BLaER1 (cell line): Measurements from ENCODE around the gene CFAP20DC.

Experiments
- H3K27ac ChIP-seq: shearing (Covaris generic); formaldehyde crosslinking; 2 replicates; pipeline ENCODE4 v1.8.1; 2022
- H3K27me3 ChIP-seq: shearing (Covaris generic); formaldehyde crosslinking; 2 replicates; pipeline ENCODE4 v1.8.1; 2022
- H3K36me3 ChIP-seq: shearing (Covaris generic); formaldehyde crosslinking; 2 replicates; pipeline ENCODE4 v1.8.1; 2022
- H3K4me1 ChIP-seq: shearing (Covaris generic); formaldehyde crosslinking; 2 replicates; pipeline ENCODE4 v1.8.1; 2022
- H3K4me2 ChIP-seq: shearing (Covaris generic); formaldehyde crosslinking; 2 replicates; pipeline ENCODE4 v1.8.1; 2022
- H3K4me3 ChIP-seq: shearing (Covaris generic); formaldehyde crosslinking; 2 replicates; pipeline ENCODE4 v1.8.1; 2022
- H3K9ac ChIP-seq: shearing (Covaris generic); formaldehyde crosslinking; 2 replicates; pipeline ENCODE4 v1.8.1; 2022
- H3K9me3 ChIP-seq: shearing (Covaris generic); formaldehyde crosslinking; 2 replicates; pipeline ENCODE4 v1.8.1; 2022
- H4K20me1 ChIP-seq: shearing (Covaris generic); formaldehyde crosslinking; 2 replicates; pipeline ENCODE4 v1.8.1; 2022
- Cebpa-rat ChIP-seq: shearing (Covaris generic); IDR thresholded peaks from 2 replicates; pipeline ENCODE4 v1.8.1; 2022

The CFAP20DC gene

DNA sequence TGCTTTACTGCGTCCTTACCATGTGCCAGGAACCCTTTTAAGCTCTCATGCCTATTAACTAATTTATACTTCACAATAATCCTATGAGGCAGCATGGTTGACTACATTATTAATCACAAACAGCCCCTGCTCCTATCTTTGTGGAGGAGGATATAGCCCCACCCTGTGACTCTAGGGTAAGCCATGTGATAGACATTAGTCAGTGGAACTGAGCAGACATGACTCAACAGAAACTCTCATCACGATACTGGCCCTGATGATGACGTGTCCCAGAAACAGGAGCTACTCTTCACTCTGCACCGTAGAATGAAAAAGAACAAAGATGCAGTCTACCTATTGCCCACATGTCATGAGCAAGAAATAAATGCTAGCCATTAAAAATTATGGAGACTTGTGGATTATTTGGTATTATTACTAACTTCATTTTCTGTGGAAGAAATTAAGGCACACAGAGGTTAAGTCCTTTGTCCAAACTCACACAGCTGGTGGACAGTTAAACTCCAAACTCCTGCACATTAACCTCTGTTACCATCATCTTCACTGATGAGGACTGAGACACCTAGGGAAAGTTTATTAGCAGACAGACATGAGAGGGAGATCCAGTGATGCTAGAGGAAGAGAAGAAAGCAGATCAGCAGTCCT, 51.2 kb downstream of the CFAP20DC start:
- Histone ChIP-seq H3K4me1 (peaks cover 20% of the 10 kb centered on the region), H3K9me3 (peaks cover 13% of the 10 kb centered on the region), H3K4me2 (no peak overlapping the region), H3K4me3 (no peak overlapping the region), H3K9ac (no peak overlapping the region), H4K20me1 (no peaks in the 10 kb centered on the region), H3K27ac (no peak overlapping the region), H3K27me3 (no peaks in the 10 kb centered on the region), H3K36me3 (peaks cover 42% of the 10 kb centered on the region)
- TF ChIP-seq Cebpa-rat = no peak

DNA sequence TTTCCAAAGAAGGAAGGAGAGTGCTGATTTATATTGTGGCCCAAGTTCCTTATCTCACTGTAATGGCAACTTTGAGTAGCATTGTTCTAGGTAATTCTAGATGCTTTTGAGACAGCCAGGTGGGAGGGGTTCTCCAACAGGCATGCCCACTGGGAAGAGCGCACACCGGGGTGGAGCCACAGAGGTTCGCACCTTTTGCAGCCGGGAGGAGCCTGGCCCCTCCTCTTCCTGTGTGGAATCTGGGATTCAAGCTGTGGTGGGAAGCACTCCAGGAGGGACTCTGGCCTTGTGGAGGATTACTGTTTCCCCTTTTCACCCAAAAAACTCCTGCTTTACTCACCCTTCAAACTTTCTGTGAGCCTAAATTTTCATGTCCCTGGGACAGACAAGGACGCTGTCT, 53.1 kb downstream of the CFAP20DC start:
- H3K36me3 ChIP-seq = peaks cover 46% of the 10 kb centered on the region
- no peak overlapping the region for H3K27ac ChIP-seq
- H4K20me1 ChIP-seq = no peaks in the 10 kb centered on the region
- no peak overlapping the region for H3K4me2 ChIP-seq
- no peak for TF ChIP-seq Cebpa-rat
- no peak overlapping the region for H3K4me3 ChIP-seq
- H3K9ac ChIP-seq = no peak overlapping the region
- H3K27me3 ChIP-seq = no peaks in the 10 kb centered on the region
- H3K9me3 ChIP-seq = peaks cover 16% of the 10 kb centered on the region
- H3K4me1 ChIP-seq = peaks cover 15% of the 10 kb centered on the region

DNA sequence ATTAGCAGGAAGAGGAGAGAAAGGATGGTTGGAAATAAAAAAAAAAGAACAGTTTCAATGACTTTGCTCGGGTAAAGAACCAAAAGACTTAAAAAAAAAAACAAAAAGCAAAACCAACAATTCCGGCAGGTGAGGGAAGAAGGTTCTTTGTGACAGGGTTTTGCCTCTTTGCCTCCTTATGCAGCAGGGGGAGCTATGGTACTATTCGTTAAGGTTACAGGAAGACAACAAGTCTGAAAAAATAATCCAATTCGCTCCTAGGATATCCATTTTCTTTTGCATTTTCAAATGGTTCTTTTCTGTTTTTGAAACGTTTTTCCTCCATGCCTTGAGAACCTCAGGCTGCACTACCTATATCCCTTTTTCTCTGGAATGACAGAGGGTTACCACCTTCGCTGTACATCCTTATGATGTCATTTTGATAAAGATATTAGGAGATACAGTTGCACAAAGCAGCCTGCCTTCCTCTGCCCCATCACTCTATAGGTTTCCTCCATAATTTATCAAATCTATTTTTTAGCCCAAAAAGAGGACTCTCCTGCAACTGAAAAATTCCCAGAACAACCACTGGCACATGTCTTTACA, 55.0 kb downstream of the CFAP20DC start:
- no peak overlapping the region for H3K4me3 ChIP-seq
- peaks cover 12% of the 10 kb centered on the region for H3K4me1 ChIP-seq
- peak overlapping the region; percentile 38 for H3K4me2 ChIP-seq
- H3K36me3 ChIP-seq = peaks cover 46% of the 10 kb centered on the region
- H4K20me1 ChIP-seq = no peaks in the 10 kb centered on the region
- no peaks in the 10 kb centered on the region for H3K27me3 ChIP-seq
- no peak overlapping the region for H3K27ac ChIP-seq
- peaks cover 16% of the 10 kb centered on the region for H3K9me3 ChIP-seq
- no peak overlapping the region for H3K9ac ChIP-seq
- no peak for TF ChIP-seq Cebpa-rat

DNA sequence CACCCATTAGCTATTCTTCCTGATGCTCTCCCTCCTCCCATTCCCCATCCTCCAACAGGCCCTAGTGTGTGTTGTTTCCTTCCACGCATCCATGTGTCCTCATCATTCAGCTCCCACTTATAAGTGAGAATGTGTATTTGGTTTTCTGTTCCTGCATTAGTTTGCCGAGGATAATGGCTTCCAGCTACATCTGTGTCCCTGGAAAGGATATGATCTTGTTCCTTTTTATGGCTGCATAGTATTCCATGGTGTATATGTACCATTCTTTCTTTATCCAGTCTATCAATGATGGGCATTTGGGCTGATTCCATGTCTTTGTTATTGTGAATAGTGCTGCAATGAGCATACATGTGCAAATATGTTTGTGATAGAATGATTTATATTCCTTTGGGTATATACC, 56.3 kb downstream of the CFAP20DC start:
- Histone ChIP-seq H3K4me2 (no peak overlapping the region), H4K20me1 (no peaks in the 10 kb centered on the region), H3K27ac (no peak overlapping the region), H3K27me3 (no peaks in the 10 kb centered on the region), H3K4me3 (no peak overlapping the region), H3K9ac (no peak overlapping the region), H3K9me3 (peaks cover 10% of the 10 kb centered on the region), H3K36me3 (peaks cover 36% of the 10 kb centered on the region), H3K4me1 (peaks cover 12% of the 10 kb centered on the region)
- no peak for TF ChIP-seq Cebpa-rat

DNA sequence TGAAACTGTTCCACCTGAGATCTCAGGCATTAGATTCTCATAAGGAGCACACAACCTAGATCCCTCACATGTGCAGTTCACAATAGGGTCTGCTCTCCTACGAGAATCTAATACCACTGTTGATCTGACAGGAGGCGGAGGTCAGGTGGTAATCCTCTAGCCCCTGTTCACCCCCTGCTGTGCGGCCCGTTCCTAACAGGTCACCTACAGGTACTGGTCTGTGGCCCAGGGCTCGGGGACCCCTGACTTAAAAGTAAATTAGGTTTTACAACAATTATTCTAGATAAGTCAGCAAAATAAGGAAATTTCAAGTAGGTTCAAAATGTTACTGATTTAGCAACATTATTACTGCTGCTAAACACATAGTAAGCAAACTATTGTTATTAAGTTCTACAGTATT, 58.2 kb downstream of the CFAP20DC start:
- Histone ChIP-seq H3K4me1 (peaks cover 12% of the 10 kb centered on the region), H3K4me3 (no peak overlapping the region), H3K27me3 (no peaks in the 10 kb centered on the region), H3K36me3 (peaks cover 29% of the 10 kb centered on the region), H3K4me2 (no peak overlapping the region), H3K9ac (no peak overlapping the region), H3K27ac (no peak overlapping the region), H3K9me3 (peaks cover 15% of the 10 kb centered on the region), H4K20me1 (no peaks in the 10 kb centered on the region)
- no peak for TF ChIP-seq Cebpa-rat

DNA sequence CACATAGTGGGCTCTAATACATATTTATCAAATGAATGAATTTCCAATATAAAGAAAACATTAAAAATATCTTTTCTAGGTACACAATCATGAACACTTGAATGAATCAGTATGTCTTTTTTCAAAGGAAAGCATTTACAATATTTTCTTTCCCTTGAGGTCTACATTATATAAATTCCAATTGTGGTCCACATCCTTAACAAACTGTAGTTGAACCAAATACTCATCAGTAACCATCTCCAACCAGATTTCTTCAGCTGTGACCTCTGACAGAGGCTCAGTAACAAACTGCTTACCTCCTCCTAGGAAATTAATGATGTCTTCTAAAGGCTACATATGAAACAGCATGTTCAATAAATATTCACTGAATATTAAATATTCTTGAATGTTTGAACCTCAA, 58.8 kb downstream of the CFAP20DC start:
- H3K9me3 ChIP-seq = peaks cover 19% of the 10 kb centered on the region
- no peak overlapping the region for H3K4me3 ChIP-seq
- no peak overlapping the region for H3K9ac ChIP-seq
- peaks cover 35% of the 10 kb centered on the region for H3K36me3 ChIP-seq
- H3K4me2 ChIP-seq = no peak overlapping the region
- peaks cover 12% of the 10 kb centered on the region for H3K4me1 ChIP-seq
- no peak overlapping the region for H3K27ac ChIP-seq
- H4K20me1 ChIP-seq = no peaks in the 10 kb centered on the region
- no peak for TF ChIP-seq Cebpa-rat
- H3K27me3 ChIP-seq = no peaks in the 10 kb centered on the region

DNA sequence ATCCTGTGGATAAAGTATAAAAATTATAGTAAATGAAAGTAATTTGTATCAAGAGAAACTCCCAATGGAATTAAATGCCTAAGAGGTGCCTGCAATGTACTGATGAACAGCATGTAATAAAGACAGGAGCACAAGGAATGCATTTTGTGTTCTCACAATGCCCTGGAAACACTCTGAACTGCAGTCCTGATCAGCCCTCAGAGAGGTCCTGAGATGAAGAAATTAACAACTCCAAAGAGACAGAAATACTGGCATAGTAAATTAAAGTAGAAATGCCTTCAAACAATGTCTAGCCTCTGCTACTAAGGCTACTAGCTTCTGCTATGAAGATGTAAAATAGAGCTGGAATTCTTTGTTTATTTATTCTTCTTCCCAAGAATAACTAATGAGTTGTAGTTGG, 59.9 kb downstream of the CFAP20DC start:
- Histone ChIP-seq H3K27ac (no peak overlapping the region), H3K36me3 (peaks cover 37% of the 10 kb centered on the region), H3K4me3 (no peak overlapping the region), H4K20me1 (no peaks in the 10 kb centered on the region), H3K27me3 (no peaks in the 10 kb centered on the region), H3K4me2 (no peak overlapping the region), H3K9ac (no peak overlapping the region), H3K4me1 (peaks cover 10% of the 10 kb centered on the region), H3K9me3 (peaks cover 19% of the 10 kb centered on the region)
- no peak for TF ChIP-seq Cebpa-rat

DNA sequence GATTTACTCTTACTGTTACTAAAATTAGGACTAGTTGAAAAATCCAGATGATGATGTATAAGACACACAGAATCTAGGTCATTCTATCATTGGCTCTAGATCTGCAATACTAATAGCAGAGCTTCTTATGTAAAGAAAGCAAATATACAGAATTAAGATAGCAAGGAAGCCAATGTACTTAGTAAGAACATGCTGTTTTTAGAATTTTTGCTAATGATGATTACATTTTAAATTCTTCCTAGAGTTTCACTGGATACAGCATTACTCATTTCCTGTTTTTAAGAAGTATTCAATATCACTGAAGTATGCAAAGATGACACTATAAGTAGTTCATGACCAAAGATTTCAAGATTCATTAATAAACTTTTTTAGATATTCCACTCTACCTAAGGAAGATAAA, 60.7 kb downstream of the CFAP20DC start:
- H3K4me1 ChIP-seq = peaks cover 2% of the 10 kb centered on the region; the same call in 1 of the 2 replicates
- H4K20me1 ChIP-seq = no peaks in the 10 kb centered on the region
- no peak overlapping the region for H3K27ac ChIP-seq
- H3K4me3 ChIP-seq = no peak overlapping the region
- H3K4me2 ChIP-seq = no peak overlapping the region
- no peaks in the 10 kb centered on the region for H3K27me3 ChIP-seq
- peaks cover 19% of the 10 kb centered on the region for H3K9me3 ChIP-seq
- TF ChIP-seq Cebpa-rat = no peak
- peaks cover 37% of the 10 kb centered on the region for H3K36me3 ChIP-seq
- H3K9ac ChIP-seq = no peak overlapping the region

DNA sequence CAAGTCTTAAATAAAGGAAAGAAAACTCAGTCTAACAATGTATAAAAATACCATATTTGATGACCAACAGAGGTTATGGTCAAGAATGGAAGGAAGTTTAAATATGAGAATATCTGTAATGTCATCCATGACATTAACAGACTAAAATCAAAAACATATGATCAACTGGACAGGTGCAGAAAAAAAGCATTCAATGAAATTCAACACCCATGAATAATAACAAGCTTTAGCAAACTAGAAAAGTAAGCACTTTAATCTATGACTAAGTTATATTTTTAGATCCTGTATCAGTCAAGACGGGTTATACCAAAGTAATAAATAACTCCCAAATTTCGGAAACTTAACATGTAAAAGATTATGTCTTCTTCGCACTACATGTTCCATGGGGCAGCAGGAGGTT, 61.8 kb downstream of the CFAP20DC start:
- no peaks in the 10 kb centered on the region for H4K20me1 ChIP-seq
- peaks cover 15% of the 10 kb centered on the region for H3K9me3 ChIP-seq
- no peak overlapping the region for H3K4me3 ChIP-seq
- H3K4me1 ChIP-seq = no peaks in the 10 kb centered on the region
- no peak for TF ChIP-seq Cebpa-rat
- no peak overlapping the region for H3K9ac ChIP-seq
- no peak overlapping the region for H3K4me2 ChIP-seq
- H3K27me3 ChIP-seq = no peaks in the 10 kb centered on the region
- no peak overlapping the region for H3K27ac ChIP-seq
- peaks cover 28% of the 10 kb centered on the region for H3K36me3 ChIP-seq

DNA sequence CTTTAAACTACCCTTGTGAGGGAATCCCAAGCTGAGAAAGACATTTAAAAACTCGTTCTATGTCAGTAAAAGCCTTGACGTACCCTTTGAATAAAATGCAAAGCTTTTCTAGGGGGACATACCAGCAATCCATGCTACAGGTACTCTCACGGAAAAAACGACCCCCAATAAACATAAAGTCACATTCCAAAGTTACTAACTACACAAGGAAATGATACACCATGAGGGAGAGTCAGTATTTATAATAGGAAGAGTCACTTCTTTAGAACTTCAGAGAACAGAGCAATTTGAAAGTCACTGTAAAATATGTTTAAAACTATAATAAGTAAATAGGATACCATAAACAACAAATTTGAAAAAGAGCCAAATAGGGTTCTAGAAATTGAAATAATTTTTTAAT, 63.2 kb downstream of the CFAP20DC start:
- Histone ChIP-seq H3K4me2 (no peak overlapping the region), H3K36me3 (peaks cover 22% of the 10 kb centered on the region), H4K20me1 (no peaks in the 10 kb centered on the region), H3K27me3 (no peaks in the 10 kb centered on the region), H3K4me1 (no peaks in the 10 kb centered on the region), H3K9me3 (peaks cover 24% of the 10 kb centered on the region), H3K4me3 (no peak overlapping the region), H3K9ac (no peak overlapping the region), H3K27ac (no peak overlapping the region)
- no peak for TF ChIP-seq Cebpa-rat

DNA sequence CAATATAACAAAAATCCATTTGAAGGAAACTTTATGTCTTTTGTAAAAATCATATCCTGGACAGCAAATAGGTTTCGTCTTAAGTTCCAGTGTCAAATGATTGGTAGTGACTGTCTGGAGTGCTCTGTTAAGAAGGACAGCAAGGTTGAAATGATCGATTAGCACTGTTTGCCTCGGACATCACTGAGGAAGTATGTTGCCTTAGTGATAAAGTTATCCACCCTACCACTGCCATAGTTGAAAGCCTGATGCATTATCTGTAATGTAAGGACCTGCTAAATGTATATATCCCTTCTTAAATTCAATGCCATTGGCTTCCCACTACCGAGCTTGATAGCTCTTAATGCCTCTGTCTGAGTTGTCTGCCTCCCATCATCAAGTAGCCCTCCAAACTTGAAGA, 70.0 kb downstream of the CFAP20DC start:
- H4K20me1 ChIP-seq = no peaks in the 10 kb centered on the region
- H3K9me3 ChIP-seq = peaks cover 18% of the 10 kb centered on the region
- TF ChIP-seq Cebpa-rat = no peak
- no peak overlapping the region for H3K27ac ChIP-seq
- no peaks in the 10 kb centered on the region for H3K27me3 ChIP-seq
- H3K4me1 ChIP-seq = no peaks in the 10 kb centered on the region
- H3K4me3 ChIP-seq = no peak overlapping the region
- no peak overlapping the region for H3K4me2 ChIP-seq
- H3K9ac ChIP-seq = no peak overlapping the region
- H3K36me3 ChIP-seq = peaks cover 32% of the 10 kb centered on the region
